HUES6 (cell line): ENCODE results near the gene SH3RF3.

ENCODE experiments used
- H3K27ac ChIP-seq: 2 replicates; pipeline ENCODE4 v1.7.0; 2013; ENCODE audit warnings: low read depth, mild to moderate bottlenecking, low read length, inconsistent platforms
- H3K27me3 ChIP-seq: 2 replicates; pipeline ENCODE4 v1.6.1; 2013; ENCODE audit warnings: low read length; ENCODE audit not compliant: control insufficient read depth, insufficient read depth
- H3K36me3 ChIP-seq: 2 replicates; pipeline ENCODE4 v1.6.1; 2013; ENCODE audit warnings: low read length; ENCODE audit not compliant: control insufficient read depth, insufficient read depth
- H3K4me1 ChIP-seq: 2 replicates; pipeline ENCODE4 v1.6.1; 2013; ENCODE audit warnings: low read length; ENCODE audit not compliant: control insufficient read depth, insufficient read depth
- H3K4me3 ChIP-seq: 2 replicates; pipeline ENCODE4 v1.5.1; 2013; ENCODE audit warnings: low read depth, low read length
- H3K9ac ChIP-seq: one replicate; pipeline ENCODE4 v1.6.1; 2013; ENCODE audit warnings: mild to moderate bottlenecking, low read length
- H3K9me3 ChIP-seq: 2 replicates; pipeline ENCODE4 v1.6.1; 2013; ENCODE audit warnings: low read depth, low read length; ENCODE audit not compliant: control insufficient read depth, insufficient read depth

The SH3RF3 gene

GRCh38 chr2:109203246-109204011, 74.4 kb downstream of the SH3RF3 start:
- no peak overlapping the region for H3K4me3 ChIP-seq
- H3K4me1 ChIP-seq = no peaks in the 10 kb centered on the region
- H3K27ac ChIP-seq = no peak overlapping the region
- no peaks in the 10 kb centered on the region for H3K27me3 ChIP-seq
- no peaks in the 10 kb centered on the region for H3K36me3 ChIP-seq
- H3K9ac ChIP-seq = no peak overlapping the region
- H3K9me3 ChIP-seq = peaks cover 14% of the 10 kb centered on the region

GRCh38 chr2:109204412-109204811, 75.4 kb downstream of the SH3RF3 start:
- Histone ChIP-seq H3K4me1 (peaks cover 4% of the 10 kb centered on the region; the same call in 1 of the 2 replicates), H3K27ac (no peak overlapping the region), H3K27me3 (no peaks in the 10 kb centered on the region), H3K36me3 (no peaks in the 10 kb centered on the region), H3K4me3 (no peak overlapping the region), H3K9me3 (peaks cover 10% of the 10 kb centered on the region), H3K9ac (no peak overlapping the region)

- no peaks in the 10 kb centered on the region for H3K27me3 ChIP-seq
- H3K27ac ChIP-seq = no peak overlapping the region
- peaks cover 9% of the 10 kb centered on the region; the same call in 1 of the 2 replicates for H3K4me1 ChIP-seq
- peaks cover 2% of the 10 kb centered on the region; the same call in 1 of the 2 replicates for H3K9me3 ChIP-seq
- no peak overlapping the region for H3K4me3 ChIP-seq
- H3K36me3 ChIP-seq = no peaks in the 10 kb centered on the region
- H3K9ac ChIP-seq = no peak overlapping the region
Measured at GRCh38 chr2:109205447-109205846, 76.4 kb downstream of the SH3RF3 start.

GRCh38 chr2:109206569-109207146, 77.7 kb downstream of the SH3RF3 start:
- H3K27ac ChIP-seq = no peak overlapping the region
- H3K9ac ChIP-seq = no peak overlapping the region
- H3K4me1 ChIP-seq = peaks cover 18% of the 10 kb centered on the region; the same call in 1 of the 2 replicates
- no peaks in the 10 kb centered on the region for H3K36me3 ChIP-seq
- no peaks in the 10 kb centered on the region for H3K9me3 ChIP-seq
- H3K4me3 ChIP-seq = no peak overlapping the region
- no peaks in the 10 kb centered on the region for H3K27me3 ChIP-seq

GRCh38 chr2:109207176-109207575, 78.2 kb downstream of the SH3RF3 start:
- Histone ChIP-seq H3K9ac (no peak overlapping the region), H3K27me3 (no peaks in the 10 kb centered on the region), H3K4me3 (no peak overlapping the region), H3K27ac (no peak overlapping the region), H3K4me1 (peaks cover 18% of the 10 kb centered on the region; the same call in 1 of the 2 replicates), H3K9me3 (no peaks in the 10 kb centered on the region), H3K36me3 (no peaks in the 10 kb centered on the region)

GRCh38 chr2:109208071-109208950, 79.3 kb downstream of the SH3RF3 start:
- Histone ChIP-seq H3K9ac (no peak overlapping the region), H3K27ac (no peak overlapping the region), H3K4me3 (no peak overlapping the region), H3K4me1 (peaks cover 18% of the 10 kb centered on the region; the same call in 1 of the 2 replicates), H3K27me3 (no peaks in the 10 kb centered on the region), H3K9me3 (no peaks in the 10 kb centered on the region), H3K36me3 (no peaks in the 10 kb centered on the region)

- peaks cover 18% of the 10 kb centered on the region; the same call in 1 of the 2 replicates for H3K4me1 ChIP-seq
- no peak overlapping the region for H3K27ac ChIP-seq
- no peak overlapping the region for H3K4me3 ChIP-seq
- H3K36me3 ChIP-seq = no peaks in the 10 kb centered on the region
- no peak overlapping the region for H3K9ac ChIP-seq
- H3K9me3 ChIP-seq = no peaks in the 10 kb centered on the region
- no peaks in the 10 kb centered on the region for H3K27me3 ChIP-seq
Measured at GRCh38 chr2:109208951-109209335, 79.9 kb downstream of the SH3RF3 start.

- H3K9ac ChIP-seq = no peak overlapping the region
- H3K36me3 ChIP-seq = no peaks in the 10 kb centered on the region
- H3K9me3 ChIP-seq = no peaks in the 10 kb centered on the region
- H3K4me3 ChIP-seq = no peak overlapping the region
- H3K4me1 ChIP-seq = peaks cover 18% of the 10 kb centered on the region; the same call in 1 of the 2 replicates
- no peaks in the 10 kb centered on the region for H3K27me3 ChIP-seq
- no peak overlapping the region for H3K27ac ChIP-seq
Measured at GRCh38 chr2:109209412-109209811, 80.4 kb downstream of the SH3RF3 start.

- no peak overlapping the region for H3K27ac ChIP-seq
- no peak overlapping the region for H3K4me3 ChIP-seq
- peaks cover 18% of the 10 kb centered on the region; the same call in 1 of the 2 replicates for H3K4me1 ChIP-seq
- H3K27me3 ChIP-seq = no peaks in the 10 kb centered on the region
- H3K36me3 ChIP-seq = no peaks in the 10 kb centered on the region
- H3K9ac ChIP-seq = no peak overlapping the region
- H3K9me3 ChIP-seq = no peaks in the 10 kb centered on the region
Measured at GRCh38 chr2:109209941-109210340, 80.9 kb downstream of the SH3RF3 start.

GRCh38 chr2:109210431-109211200, 81.6 kb downstream of the SH3RF3 start:
- Histone ChIP-seq H3K4me1 (peaks cover 18% of the 10 kb centered on the region; the same call in 1 of the 2 replicates), H3K9ac (no peak overlapping the region), H3K27ac (no peak overlapping the region), H3K9me3 (no peaks in the 10 kb centered on the region), H3K4me3 (no peak overlapping the region), H3K27me3 (no peaks in the 10 kb centered on the region), H3K36me3 (no peaks in the 10 kb centered on the region)
